Hepatic stellate cell (primary cell): ENCODE measurements around the gene CNKSR2.

Experiments used
- DNase-seq: peaks from one replicate; pipeline ENCODE4 v3.0.0; 2011; ENCODE audit warnings: low spot score

CNKSR2 gene

GRCh38 chrX:21374163-21374993 is at the start of gene CNKSR2:
Gene CNKSR2 (plus strand): TSS chrX:21374418. CDS start chrX:21374898, 480 bp downstream.
- no peak for DNase-seq

GRCh38 chrX:21354725-21355124 is 19.5 kb upstream of the CNKSR2 start:
- DNase-seq = no peak

GRCh38 chrX:21355831-21356230 is 18.4 kb upstream of the CNKSR2 start:
- no peak for DNase-seq

- no peak for DNase-seq
Observed at GRCh38 chrX:21369613-21370012, 4.6 kb upstream of the CNKSR2 start.

GRCh38 chrX:21373001-21373400 is 1.2 kb upstream of the CNKSR2 start:
- no peak for DNase-seq

- DNase-seq = no peak
Observed at GRCh38 chrX:21373637-21374162, 518 bp upstream of the CNKSR2 start.

- DNase-seq = no peak
Observed at GRCh38 chrX:21374994-21375707, 933 bp downstream of the CNKSR2 start.

- no peak for DNase-seq
Observed at GRCh38 chrX:21375708-21376009, 1.4 kb downstream of the CNKSR2 start.

GRCh38 chrX:21376636-21377035 is 2.4 kb downstream of the CNKSR2 start:
- no peak for DNase-seq

- DNase-seq = no peak
Observed at GRCh38 chrX:21379991-21380390, 5.8 kb downstream of the CNKSR2 start.

- no peak for DNase-seq
Observed at GRCh38 chrX:21382715-21383114, 8.5 kb downstream of the CNKSR2 start.

- DNase-seq = no peak
Observed at GRCh38 chrX:21383546-21383945, 9.3 kb downstream of the CNKSR2 start.

- DNase-seq = no peak
Observed at GRCh38 chrX:21384178-21384577, 10.0 kb downstream of the CNKSR2 start.

GRCh38 chrX:21394792-21395191 is 20.6 kb downstream of the CNKSR2 start:
- no peak for DNase-seq

GRCh38 chrX:21398426-21398825 is 24.2 kb downstream of the CNKSR2 start:
- DNase-seq = no peak

GRCh38 chrX:21400408-21401121 is 26.3 kb downstream of the CNKSR2 start:
- no peak for DNase-seq

GRCh38 chrX:21408307-21408706 is 34.1 kb downstream of the CNKSR2 start:
- DNase-seq = no peak

GRCh38 chrX:21408788-21409187 is 34.6 kb downstream of the CNKSR2 start:
- no peak for DNase-seq

GRCh38 chrX:21412029-21412428 is 37.8 kb downstream of the CNKSR2 start:
- DNase-seq = no peak

- DNase-seq = no peak
Observed at GRCh38 chrX:21412883-21413282, 38.7 kb downstream of the CNKSR2 start.

GRCh38 chrX:21427086-21427485 is 52.9 kb downstream of the CNKSR2 start:
- no peak for DNase-seq

GRCh38 chrX:21437036-21437435 is 62.8 kb downstream of the CNKSR2 start:
- no peak for DNase-seq

- DNase-seq = no peak
Observed at GRCh38 chrX:21438792-21439191, 64.6 kb downstream of the CNKSR2 start.
